ENCODE data around the gene PACS2.

The PACS2 gene

GRCh38 chr14:105431256-105431655, 116.7 kb downstream of the PACS2 start:
- TF ChIP-seq EP300 (IDR thresholded peaks at IDR 0.05; ENCODE audit: borderline replicate concordance): no peak
- no peak for TF ChIP-seq USF1 (IDR thresholded peaks at IDR 0.05)
- TF ChIP-seq YY1 (IDR thresholded peaks at IDR 0.05; ENCODE audit: low read depth): no peak
- TF ChIP-seq REST (IDR thresholded peaks at IDR 0.05; ENCODE audit: low read depth): no peak
- no peak for TF ChIP-seq NFIC (IDR thresholded peaks at IDR 0.05)
- no peak for TF ChIP-seq ZBTB7A (IDR thresholded peaks at IDR 0.05; ENCODE audit: low read depth)
- no peak for TF ChIP-seq CEBPB (IDR thresholded peaks at IDR 0.05)

GRCh38 chr14:105432657-105433056, 118.1 kb downstream of the PACS2 start:
- TF ChIP-seq CEBPB (IDR thresholded peaks at IDR 0.05) (no peak), RAD21 (IDR thresholded peaks at IDR 0.05; ENCODE audit: low read depth) (no peak), NFIC (IDR thresholded peaks at IDR 0.05) (no peak)

GRCh38 chr14:105433161-105433605, 118.6 kb downstream of the PACS2 start:
- TF ChIP-seq CEBPB (IDR thresholded peaks at IDR 0.05) (no peak), ZBTB7A (IDR thresholded peaks at IDR 0.05; ENCODE audit: low read depth) (no peak), USF1 (IDR thresholded peaks at IDR 0.05) (no peak), MAX (IDR thresholded peaks at IDR 0.05) (no peak), FOXM1 (IDR thresholded peaks at IDR 0.05; ENCODE audit: borderline replicate concordance, low read depth) (no peak), TCF12 (IDR thresholded peaks at IDR 0.05; ENCODE audit: low read depth) (no peak), EP300 (IDR thresholded peaks at IDR 0.05; ENCODE audit: borderline replicate concordance) (no peak), YY1 (IDR thresholded peaks at IDR 0.05; ENCODE audit: low read depth) (no peak), RAD21 (IDR thresholded peaks at IDR 0.05; ENCODE audit: low read depth) (no peak), EGR1 (IDR thresholded peaks at IDR 0.05) (no peak), REST (IDR thresholded peaks at IDR 0.05; ENCODE audit: low read depth) (no peak), CREB1 (IDR thresholded peaks at IDR 0.05; ENCODE audit: low read depth) (no peak), TAF1 (IDR thresholded peaks at IDR 0.05; ENCODE audit: low read depth) (no peak), TEAD4 (IDR thresholded peaks at IDR 0.05) (no peak)

- TF ChIP-seq CEBPB (IDR thresholded peaks at IDR 0.05) (no peak), FOXM1 (IDR thresholded peaks at IDR 0.05; ENCODE audit: borderline replicate concordance, low read depth) (no peak), USF1 (IDR thresholded peaks at IDR 0.05) (no peak), TEAD4 (IDR thresholded peaks at IDR 0.05) (no peak), NFIC (IDR thresholded peaks at IDR 0.05) (no peak)
Measured at GRCh38 chr14:105436402-105436801, 121.9 kb downstream of the PACS2 start.

GRCh38 chr14:105436891-105437722, 122.6 kb downstream of the PACS2 start:
- TF ChIP-seq TEAD4 (IDR thresholded peaks at IDR 0.05) (no peak), TCF12 (IDR thresholded peaks at IDR 0.05; ENCODE audit: low read depth) (no peak; the same call in 1 of the 2 replicates), YY1 (IDR thresholded peaks at IDR 0.05; ENCODE audit: low read depth) (no peak), FOXM1 (IDR thresholded peaks at IDR 0.05; ENCODE audit: borderline replicate concordance, low read depth) (no peak), EP300 (IDR thresholded peaks at IDR 0.05; ENCODE audit: borderline replicate concordance) (no peak), EGR1 (IDR thresholded peaks at IDR 0.05) (no peak), REST (IDR thresholded peaks at IDR 0.05; ENCODE audit: low read depth) (no peak), CEBPB (IDR thresholded peaks at IDR 0.05) (no peak), RAD21 (IDR thresholded peaks at IDR 0.05; ENCODE audit: low read depth) (no peak), TAF1 (IDR thresholded peaks at IDR 0.05; ENCODE audit: low read depth) (no peak), USF1 (IDR thresholded peaks at IDR 0.05) (no peak), ZBTB7A (IDR thresholded peaks at IDR 0.05; ENCODE audit: low read depth) (no peak), NFIC (IDR thresholded peaks at IDR 0.05) (no peak), CREB1 (IDR thresholded peaks at IDR 0.05; ENCODE audit: low read depth) (no peak), MAX (IDR thresholded peaks at IDR 0.05) (no peak)

Measured in Ishikawa (cell line).